ENCODE results near the gene C16orf96. TPM values are rescaled to one million over a fixed set of nuclear protein-coding genes. Genes with fewer than 3 reads are reported as not detected.

The C16orf96 gene
- total RNA-seq, 1 donor from 2014 or later: 0.05 TPM

DNA sequence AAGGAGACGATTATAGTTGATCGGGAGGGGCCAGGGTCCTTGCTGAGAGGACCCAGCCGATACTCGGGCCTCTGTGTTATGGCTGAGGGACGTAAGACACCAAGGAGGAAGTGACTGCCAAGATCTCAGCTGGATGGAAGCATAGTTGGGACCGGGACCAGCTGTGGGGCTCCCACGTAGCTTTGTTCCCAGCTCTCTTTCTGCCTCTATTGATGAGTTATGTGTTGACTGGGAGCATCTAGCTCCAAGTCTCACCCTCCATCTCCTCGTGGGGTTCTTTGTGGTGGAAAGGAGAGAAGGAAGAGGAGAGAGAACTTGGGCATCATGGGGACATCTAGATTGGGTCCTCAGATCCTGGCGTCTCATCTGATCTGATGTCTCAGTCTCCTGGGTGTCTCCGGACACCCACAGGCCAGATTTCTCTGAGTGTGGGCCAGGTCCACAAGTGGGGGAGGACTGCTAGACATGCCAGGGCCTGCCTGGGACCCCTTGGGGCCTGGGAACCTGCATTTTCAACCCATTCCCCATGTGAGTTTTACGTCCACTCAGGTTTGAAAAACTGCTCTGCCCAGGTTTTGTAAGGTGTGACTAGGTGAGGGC is 69.5 kb downstream of the C16orf96 start:
- intact Hi-C loops (cut with DNase I): loop anchor here (2.0 to 10.0 kb wide), 2 partner anchors 51 to 329 kb away; partner anchors contain the start of gene SEC14L5
- ATAC-seq (no peak), DNase-seq (ENCODE audit: missing footprints) (no peak)

DNA sequence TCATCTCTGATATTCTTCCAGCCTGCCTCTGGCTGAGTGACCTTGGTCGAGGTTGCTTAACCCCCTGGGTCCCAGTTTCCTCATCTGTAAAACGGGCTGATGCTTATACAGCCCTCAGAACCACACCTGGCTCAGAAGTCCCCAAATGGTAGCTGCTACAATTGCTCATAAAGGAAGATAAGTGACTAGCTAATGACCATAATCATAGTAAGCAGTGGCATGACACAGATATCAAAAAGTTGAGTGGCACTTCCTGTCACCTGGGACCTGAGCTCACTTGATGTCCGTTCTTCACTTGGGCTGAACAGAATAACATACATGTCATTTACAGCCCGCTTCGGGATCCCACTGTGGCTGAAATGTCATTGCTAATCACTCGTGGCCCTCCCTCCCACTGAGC is 70.3 kb downstream of the C16orf96 start:
- DNase-seq (ENCODE audit: missing footprints) (no peak), ATAC-seq (no peak)
- intact Hi-C loops (cut with DNase I): loop anchor here (10.0 kb wide), 1 partner anchor 328 kb away; the partner anchor contains the start of gene SEC14L5

DNA sequence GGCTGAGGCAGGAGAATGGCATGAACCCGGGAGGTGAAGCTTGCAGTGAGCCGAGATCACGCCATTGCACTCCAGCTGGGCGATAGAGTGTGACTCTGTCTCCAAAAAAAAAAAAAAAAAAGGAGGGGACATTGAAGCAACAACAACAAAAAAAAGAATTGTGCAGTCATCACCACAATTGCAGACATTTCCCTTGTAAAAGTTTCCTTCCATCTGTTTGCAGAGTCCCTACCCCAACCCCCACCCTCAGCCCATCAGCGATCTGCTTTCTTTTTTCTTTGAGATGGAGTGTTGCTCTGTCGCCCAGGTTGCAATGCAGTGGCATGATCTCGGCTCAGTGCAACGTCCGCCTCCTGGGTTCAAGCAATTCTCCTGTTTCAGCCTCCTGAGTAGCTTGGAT is 72.1 kb downstream of the C16orf96 start:
- intact Hi-C loops (cut with DNase I): loop anchor here (10.0 kb wide), 1 partner anchor 327 kb away; the partner anchor contains the start of gene SEC14L5
- ATAC-seq: no peak
- no peak for DNase-seq (ENCODE audit: missing footprints)

DNA sequence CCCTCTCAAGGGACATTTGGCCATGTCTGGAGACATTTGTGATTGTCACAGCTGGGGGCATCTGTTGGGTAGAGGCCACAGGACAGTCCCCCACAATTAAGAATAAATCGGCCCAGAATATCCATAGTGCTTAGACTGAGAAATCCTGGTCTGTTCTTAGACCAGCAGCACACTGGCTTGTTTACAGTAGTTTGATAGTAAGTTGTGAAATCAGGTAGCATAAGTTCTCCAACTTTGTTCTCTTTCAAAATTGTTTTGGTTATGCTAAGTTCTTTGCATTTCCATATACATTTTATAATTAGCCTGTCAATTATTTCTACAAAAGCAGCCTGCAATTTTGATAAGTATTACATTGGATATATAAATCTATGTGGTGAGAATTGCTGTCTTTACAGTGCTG is 75.3 kb downstream of the C16orf96 start:
- intact Hi-C loops (cut with DNase I): no loop called here
- ATAC-seq (no peak), DNase-seq (ENCODE audit: missing footprints) (no peak)

DNA sequence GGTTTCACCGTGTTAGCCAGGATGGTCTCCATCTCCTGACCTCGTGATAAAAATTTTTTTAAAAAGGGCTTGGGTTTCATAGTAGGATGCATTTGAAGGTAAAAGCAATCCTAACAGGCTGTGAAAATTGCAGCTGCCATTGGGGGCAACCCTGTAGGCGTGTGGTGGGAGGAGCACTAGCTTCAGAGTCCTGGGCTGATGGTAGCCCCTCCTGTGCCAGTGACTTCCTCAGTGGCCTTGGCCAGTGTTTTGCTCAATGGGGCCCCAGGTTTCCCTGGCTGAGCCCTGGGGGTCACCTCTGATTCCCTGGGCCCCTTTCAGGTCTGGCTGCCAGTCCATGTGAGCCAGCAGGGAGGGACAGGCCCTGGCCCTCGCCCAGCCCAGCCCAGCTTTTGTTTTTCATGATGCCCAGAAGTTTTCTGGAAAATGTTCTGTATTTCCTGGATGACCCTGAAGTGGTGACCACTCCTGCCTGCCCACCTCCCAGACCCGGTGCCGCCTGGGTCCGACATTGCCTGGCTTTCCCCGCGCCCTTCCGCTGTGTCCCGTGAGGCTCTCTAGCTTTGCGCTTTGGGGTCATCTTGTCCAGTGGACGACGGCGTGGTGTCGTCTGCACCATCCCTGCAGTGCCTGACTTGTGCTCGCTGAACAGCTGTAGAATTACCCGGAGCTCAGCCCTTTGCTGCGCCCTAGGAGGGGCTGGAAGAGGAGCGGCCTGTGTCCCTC is 77.9 kb downstream of the C16orf96 start:
- ATAC-seq: no peak

DNA sequence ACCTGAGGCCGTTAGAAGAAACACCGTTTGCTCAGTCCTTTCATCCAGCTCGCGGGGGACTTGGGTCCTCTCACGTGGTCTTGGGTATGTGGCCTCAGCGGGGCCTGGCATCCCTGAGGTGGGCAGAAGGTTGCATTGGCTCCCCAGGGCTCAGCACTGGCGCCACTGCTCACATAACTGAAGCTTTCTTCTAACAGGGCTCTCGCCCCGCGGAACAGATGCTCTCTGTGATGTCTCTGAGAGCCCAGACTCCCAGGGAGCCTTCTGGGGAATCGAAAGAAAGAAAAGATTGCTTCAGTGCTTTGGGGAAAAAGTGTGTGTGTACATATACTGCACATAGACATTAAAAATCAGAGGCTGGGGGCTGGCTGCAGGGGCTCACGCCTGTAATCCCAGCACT is 78.6 kb downstream of the C16orf96 start:
- ATAC-seq (no peak), DNase-seq (ENCODE audit: missing footprints) (no peak)
- intact Hi-C loops (cut with DNase I): no loop called here

More for the DNA sequence above, 77.9 kb downstream of the C16orf96 start:
- DNase-seq (ENCODE audit: missing footprints): no peak
- intact Hi-C loops (cut with DNase I): no loop called here

DNA sequence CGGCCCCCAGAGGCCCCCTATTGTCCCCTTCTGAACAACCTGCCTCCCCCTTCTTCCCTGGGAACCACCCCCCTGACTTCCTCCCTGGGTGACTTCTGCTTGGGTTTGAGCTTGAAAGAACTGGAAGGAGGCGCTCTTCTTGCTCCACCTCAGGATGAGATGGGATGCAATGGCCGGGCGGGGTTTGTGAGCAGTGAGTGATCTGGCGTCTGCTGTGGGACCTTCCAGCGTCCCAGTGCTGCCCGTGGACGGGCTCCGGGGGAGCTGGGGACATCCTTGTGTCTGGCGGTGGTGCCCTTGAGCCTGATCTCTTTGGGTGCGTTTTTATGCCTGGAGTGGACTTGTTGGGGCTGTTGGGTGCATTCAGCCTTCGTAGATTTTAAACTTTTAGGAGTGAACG is 80.1 kb downstream of the C16orf96 start:
- intact Hi-C loops (cut with DNase I): no loop called here
- DNase-seq (ENCODE audit: missing footprints) (no peak), ATAC-seq (no peak)

DNA sequence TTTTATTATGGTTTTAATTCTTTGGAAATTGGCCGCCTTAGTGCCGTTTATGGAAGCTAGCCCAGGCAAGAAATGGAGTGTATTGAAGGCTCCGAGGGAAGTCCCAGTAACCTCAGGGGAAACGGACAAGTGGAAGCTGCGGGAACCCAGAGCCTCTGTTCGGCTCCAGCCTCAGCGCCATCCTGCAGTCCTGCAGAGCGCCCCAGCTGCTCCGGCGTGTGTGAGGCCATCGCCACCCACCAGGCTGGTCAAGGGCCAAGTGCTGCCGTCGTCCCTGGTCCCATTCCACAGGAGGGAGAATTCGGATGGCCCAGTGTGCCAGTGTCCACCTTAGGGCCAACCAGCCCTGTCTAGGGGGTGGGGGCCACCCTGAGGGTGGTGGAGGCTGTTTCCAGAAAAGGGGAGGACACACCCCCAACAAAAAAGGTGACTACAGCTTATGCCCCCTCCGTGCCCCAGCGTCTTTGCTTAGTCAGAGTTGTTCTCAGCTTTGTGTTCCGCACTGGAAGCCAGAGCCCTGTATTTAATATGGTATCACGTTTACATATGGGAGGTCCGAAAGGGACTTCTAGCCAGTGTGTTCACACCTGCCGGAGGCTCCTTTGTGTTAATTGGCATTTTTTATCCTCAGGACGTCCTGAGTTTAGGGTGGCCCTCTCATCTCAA is 81.5 kb downstream of the C16orf96 start:
- DNase-seq (ENCODE audit: missing footprints): no peak
- ATAC-seq: no peak

DNA sequence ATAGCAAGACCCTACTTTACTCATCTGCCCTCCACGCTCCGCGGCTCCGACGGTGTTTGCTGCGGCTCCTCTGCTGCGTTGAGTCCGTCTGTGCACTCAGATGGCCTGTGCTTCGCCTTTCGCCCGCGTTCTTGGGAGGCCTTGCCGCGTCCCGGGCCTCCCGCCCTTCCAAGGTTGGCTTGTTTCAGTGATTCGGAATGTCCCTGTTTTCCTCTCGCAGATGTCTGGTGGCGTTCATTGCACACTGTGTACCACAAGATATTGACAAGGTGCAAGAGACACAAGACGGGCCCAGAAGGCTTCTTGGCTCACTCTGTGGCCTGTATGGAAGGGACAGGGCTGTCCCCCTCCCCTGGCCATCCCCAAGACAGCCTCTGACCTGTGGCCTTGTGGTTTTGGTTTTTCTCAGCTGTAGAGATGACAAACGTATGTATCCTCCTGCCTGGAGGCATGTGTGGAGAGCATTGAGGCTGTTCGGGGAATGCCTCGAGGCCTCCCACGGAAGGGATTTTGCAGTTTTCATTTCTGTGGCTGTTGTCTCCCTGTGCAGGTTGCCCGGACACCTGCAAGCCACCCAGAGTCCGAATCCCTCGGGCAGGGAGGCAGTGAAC is 83.9 kb downstream of the C16orf96 start:
- DNase-seq (ENCODE audit: missing footprints): no peak
- intact Hi-C loops (cut with DNase I): no loop called here
- ATAC-seq: peak; percentile 71

More for the DNA sequence above, 81.5 kb downstream of the C16orf96 start:
- intact Hi-C loops (cut with DNase I): no loop called here

DNA sequence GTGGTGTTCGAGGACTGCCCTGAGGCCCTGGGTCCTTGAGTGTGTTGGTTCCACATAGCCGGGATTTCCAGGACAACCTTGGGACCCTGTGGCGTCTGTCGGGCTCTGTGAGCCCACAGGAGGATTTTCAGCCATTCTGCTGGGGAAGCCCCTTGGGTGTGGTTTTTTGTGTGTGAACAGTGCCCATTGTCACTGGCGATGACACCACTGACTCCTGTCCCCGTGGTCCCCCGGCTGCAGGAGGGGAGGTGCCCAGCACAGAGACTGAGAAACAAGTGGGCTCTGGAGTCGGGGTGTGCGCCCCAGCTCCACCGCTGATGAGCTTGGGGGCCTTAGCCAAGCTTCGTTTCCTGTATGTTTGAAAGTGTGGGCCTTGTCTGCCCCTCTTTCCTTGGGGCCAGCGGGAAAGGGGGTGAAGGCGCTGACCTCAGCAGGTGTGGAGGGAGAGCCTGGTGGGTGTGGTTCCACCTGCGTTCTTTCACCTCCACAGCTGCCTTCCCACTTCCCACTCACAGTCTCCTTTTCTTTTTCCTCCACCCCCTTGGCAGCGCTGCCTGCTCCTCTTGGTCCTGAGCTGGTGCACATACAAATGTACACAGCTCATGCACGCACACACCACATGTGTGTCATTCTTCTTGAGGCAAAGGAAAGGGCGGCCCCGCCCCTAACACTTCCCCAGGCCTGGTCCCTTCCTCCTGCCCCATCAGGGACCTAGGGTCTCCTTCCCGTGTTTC is 84.6 kb downstream of the C16orf96 start:
- no peak for ATAC-seq
- DNase-seq (ENCODE audit: missing footprints): no peak
- intact Hi-C loops (cut with DNase I): no loop called here

DNA sequence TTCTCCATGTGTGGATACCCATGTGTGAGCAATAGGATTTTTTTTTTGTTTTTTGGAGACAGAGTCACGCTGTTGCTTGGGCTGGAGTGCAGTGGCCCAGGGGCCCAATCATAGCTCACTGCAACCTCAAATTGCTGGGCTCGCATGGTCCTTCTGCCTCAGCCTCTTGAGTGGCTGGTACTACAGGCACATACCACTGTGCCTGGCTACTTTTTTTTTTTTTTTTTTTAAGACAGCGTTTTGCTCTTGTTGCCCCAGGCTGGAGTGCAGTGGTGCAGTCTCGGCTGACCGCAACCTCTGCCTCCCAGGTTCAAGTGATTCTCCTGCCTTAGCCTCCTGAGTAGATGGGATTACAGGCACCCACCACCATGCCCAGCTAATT is 85.2 kb downstream of the C16orf96 start:
- no peak for ATAC-seq
- DNase-seq (ENCODE audit: missing footprints): no peak
- intact Hi-C loops (cut with DNase I): no loop called here

DNA sequence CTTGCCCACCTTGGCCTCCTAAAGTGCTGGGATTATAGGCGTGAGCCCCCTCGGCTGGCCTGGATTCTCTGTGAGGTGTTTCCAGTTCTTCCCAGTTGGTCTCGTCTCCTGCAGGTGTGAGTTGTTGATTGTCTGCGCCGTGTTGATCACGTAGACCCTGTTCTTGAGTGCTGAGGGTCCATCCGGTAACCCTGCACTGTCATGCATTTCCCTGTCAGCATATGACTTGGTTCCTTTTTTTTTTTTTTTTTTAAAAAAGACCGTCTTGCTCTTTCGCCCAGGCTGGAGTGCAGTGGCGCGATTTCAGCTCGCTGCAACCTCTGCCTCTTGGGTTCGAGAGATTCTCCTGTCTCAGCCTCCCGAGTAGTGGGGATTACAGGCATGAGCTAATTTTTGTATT is 85.8 kb downstream of the C16orf96 start:
- no peak for ATAC-seq
- intact Hi-C loops (cut with DNase I): no loop called here
- DNase-seq (ENCODE audit: missing footprints): no peak

DNA sequence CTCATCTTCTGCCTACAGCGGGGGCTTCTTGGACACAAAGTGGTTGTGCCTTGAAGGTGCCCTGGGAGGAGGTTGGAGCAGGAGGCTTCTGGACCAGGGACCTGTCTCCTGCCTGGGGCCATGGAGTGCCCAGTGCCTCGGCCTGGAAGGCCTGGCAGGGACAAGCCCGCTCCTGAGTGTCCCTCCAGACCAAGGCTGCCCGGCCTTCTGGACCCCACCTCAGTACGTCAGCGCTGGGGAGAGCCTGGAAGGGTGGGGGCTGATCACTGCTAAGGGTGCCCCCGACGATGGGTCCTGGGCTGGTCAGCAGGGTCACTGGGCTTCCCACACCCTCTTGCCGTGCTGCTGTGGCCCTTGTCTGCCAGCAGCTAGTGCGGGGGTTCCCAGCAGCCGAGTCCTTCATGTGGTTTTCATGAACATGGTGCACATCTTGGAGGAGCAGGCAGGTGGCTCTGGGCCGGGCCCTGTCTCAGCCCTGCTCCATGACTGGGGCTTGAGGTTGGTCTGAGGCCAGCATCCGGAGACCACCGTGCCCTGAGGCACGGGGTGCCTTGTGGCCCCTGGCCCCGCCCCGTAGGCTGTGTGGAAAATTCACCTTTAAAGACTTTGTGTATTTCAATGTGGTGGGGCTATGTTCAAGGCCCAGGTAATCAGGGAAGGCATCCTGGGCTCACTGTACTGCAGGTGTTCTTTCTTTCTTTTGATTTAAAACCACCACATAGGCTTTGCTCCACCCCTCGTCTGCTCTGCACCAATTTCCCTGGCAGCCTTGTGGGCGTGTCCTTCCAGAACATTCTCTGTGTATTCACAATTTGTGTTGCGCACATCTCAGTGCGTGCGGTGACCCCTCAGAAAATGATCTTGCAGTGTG is 90.9 kb downstream of the C16orf96 start:
- ATAC-seq (no peak), DNase-seq (ENCODE audit: missing footprints) (peak; percentile 35)
- intact Hi-C loops (cut with DNase I): no loop called here

DNA sequence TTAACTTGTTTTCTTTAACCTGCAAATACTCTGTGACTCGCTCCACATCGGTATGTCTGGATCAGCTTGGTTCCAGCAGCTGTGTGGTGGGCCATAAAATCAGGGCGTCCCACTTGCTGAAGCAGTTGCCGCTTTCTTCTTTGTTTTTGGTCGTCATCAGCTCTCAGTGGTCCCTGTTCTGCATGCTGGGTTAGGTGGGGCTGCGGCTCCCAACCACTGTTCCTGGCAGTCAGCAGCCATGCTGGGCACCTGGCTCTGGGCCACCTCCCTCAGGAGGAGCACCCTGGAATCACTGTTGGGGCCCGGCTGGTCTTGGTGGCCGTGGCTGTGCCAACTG is 91.5 kb downstream of the C16orf96 start:
- DNase-seq (ENCODE audit: missing footprints): peak; percentile 33
- ATAC-seq: no peak
- intact Hi-C loops (cut with DNase I): no loop called here

DNA sequence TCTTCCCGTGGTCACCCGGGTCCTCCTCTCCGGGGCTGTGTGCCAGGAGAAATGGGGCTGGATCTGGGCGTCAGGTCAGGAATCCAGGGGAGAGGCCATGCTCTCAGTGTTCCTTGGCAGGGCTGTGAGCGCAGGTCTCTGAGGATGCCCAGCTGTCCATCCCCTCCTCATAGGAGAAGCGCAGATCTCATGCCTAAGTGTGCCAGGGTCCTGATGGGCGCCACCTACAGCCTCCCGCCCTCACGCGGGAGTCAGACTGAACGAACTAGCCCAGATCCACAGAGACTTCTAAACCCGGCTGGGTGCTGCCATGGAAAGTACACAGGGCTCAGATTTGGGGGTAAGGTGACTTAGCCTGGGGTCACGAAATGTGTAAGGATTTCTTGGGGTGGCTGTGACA is 92.8 kb downstream of the C16orf96 start:
- no peak for ATAC-seq
- intact Hi-C loops (cut with DNase I): no loop called here
- DNase-seq (ENCODE audit: missing footprints): peak; percentile 52

DNA sequence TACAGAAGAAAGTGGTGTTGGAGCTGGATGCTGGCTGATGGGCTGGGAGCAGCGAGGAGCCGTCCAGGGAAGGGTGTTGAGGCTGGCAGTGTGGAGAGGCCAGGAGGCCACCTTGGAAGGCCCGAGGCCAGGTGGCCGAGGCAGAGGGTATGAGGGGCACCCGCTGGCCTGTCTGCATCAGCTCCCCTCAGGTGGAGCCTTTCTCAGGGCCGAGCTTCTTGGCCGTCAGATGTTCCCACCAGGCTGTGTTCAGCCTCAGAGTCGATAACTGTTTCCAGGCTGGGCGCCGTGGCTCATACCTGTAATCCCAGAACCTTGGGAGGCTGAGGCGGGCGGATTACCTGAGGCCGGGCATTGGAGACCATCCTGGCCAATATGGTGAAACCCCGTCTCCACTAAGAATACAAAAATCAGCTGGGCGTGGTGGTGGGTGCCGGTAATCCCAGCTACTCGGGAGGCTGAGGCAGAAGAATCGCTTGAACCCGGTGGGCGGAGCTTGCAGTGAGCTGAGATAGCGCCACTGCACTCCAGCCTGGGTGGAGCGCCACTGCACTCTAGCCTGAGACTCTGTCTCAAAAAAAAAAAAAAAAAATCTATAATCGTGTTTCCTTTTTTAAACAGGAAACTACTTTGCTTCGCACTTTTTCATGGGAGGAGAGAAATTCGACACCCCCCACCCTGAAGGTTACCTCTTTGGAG is 93.8 kb downstream of the C16orf96 start:
- ATAC-seq (no peak), DNase-seq (ENCODE audit: missing footprints) (peak; percentile 55)
- intact Hi-C loops (cut with DNase I): no loop called here
